Measurements from ENCODE around the gene LRRC71.

LRRC71 gene

GRCh38 chr1:156912310-156912709 lies 8.1 kb upstream of the LRRC71 start:
- FAIRE-seq (no peak), DNase-seq (ENCODE audit: insufficient read length, low spot score) (no peak)
- TF ChIP-seq CTCF (IDR thresholded peaks at IDR 0.05; ENCODE audit: insufficient read depth, missing control alignments): no peak

- no peak for TF ChIP-seq CTCF (IDR thresholded peaks at IDR 0.05; ENCODE audit: insufficient read depth, missing control alignments)
- FAIRE-seq: no peak
- no peak for DNase-seq (ENCODE audit: insufficient read length, low spot score)
Measured at GRCh38 chr1:156912861-156913808, 7.3 kb upstream of the LRRC71 start.

GRCh38 chr1:156913809-156914387 lies 6.5 kb upstream of the LRRC71 start:
- no peak for FAIRE-seq
- TF ChIP-seq CTCF (IDR thresholded peaks at IDR 0.05; ENCODE audit: insufficient read depth, missing control alignments): no peak
- DNase-seq (ENCODE audit: insufficient read length, low spot score): no peak

GRCh38 chr1:156914440-156914856 lies 6.0 kb upstream of the LRRC71 start:
- TF ChIP-seq CTCF (IDR thresholded peaks at IDR 0.05; ENCODE audit: insufficient read depth, missing control alignments): no peak
- DNase-seq (ENCODE audit: insufficient read length, low spot score) (no peak), FAIRE-seq (no peak)

- no peak for TF ChIP-seq CTCF (IDR thresholded peaks at IDR 0.05; ENCODE audit: insufficient read depth, missing control alignments)
- FAIRE-seq: no peak
- no peak for DNase-seq (ENCODE audit: insufficient read length, low spot score)
Measured at GRCh38 chr1:156921053-156921529, 659 bp downstream of the LRRC71 start.

GRCh38 chr1:156922986-156923669 lies 2.7 kb downstream of the LRRC71 start:
- no peak for FAIRE-seq
- no peak for TF ChIP-seq CTCF (IDR thresholded peaks at IDR 0.05; ENCODE audit: insufficient read depth, missing control alignments)
- DNase-seq (ENCODE audit: insufficient read length, low spot score): no peak
